BE2C (cell line): ENCODE results near the gene PEAK1.

Experiments used
- DNase-seq: peaks from one replicate; pipeline ENCODE4 v3.0.0-alpha.2; 2020
- H3K27me3 ChIP-seq: fragments of 250-450 bp; sonication (Bioruptor Pico); 2 replicates; pipeline ENCODE4 v1.5.1; 2020; ENCODE audit warnings: mild to moderate bottlenecking
- H3K36me3 ChIP-seq: fragments of 250-450 bp; sonication (Bioruptor Pico); 2 replicates; pipeline ENCODE4 v1.5.1; 2020; ENCODE audit warnings: mild to moderate bottlenecking
- H3K4me1 ChIP-seq: fragments of 250-450 bp; sonication (Bioruptor Pico); 2 replicates; pipeline ENCODE4 v1.5.1; 2020
- H3K4me3 ChIP-seq: 2 replicates; pipeline ENCODE4 v1.5.1; 2011; ENCODE audit warnings: low read depth, low read length
- H3K9me3 ChIP-seq: fragments of 250-450 bp; sonication (Bioruptor Pico); 2 replicates; pipeline ENCODE4 v1.5.1; 2020
- CTCF ChIP-seq: IDR thresholded peaks from 2 replicates; pipeline ENCODE4 v1.5.1; 2012; ENCODE audit warnings: mild to moderate bottlenecking, low read depth, low read length

PEAK1 gene

GRCh38 chr15:77370580-77370979, 49.3 kb downstream of the PEAK1 start:
- Histone ChIP-seq H3K4me1 (no peaks in the 10 kb centered on the region), H3K27me3 (no peaks in the 10 kb centered on the region; the same call in 1 of the 2 replicates), H3K9me3 (no peaks in the 10 kb centered on the region), H3K4me3 (no peak overlapping the region), H3K36me3 (no peaks in the 10 kb centered on the region)
- no peak for TF ChIP-seq CTCF
- DNase-seq, result no peak

GRCh38 chr15:77369168-77369567, 50.7 kb downstream of the PEAK1 start:
- Histone ChIP-seq H3K36me3 (no peaks in the 10 kb centered on the region), H3K27me3 (no peaks in the 10 kb centered on the region; the same call in 1 of the 2 replicates), H3K4me3 (no peak overlapping the region), H3K4me1 (no peaks in the 10 kb centered on the region), H3K9me3 (no peaks in the 10 kb centered on the region)
- no peak for TF ChIP-seq CTCF
- no peak for DNase-seq

- H3K9me3 ChIP-seq, result no peaks in the 10 kb centered on the region
- TF ChIP-seq CTCF, result no peak
- DNase-seq, result no peak
- no peaks in the 10 kb centered on the region for H3K36me3 ChIP-seq
- H3K27me3 ChIP-seq, result no peaks in the 10 kb centered on the region; the same call in 1 of the 2 replicates
- no peaks in the 10 kb centered on the region for H3K4me1 ChIP-seq
- no peak overlapping the region for H3K4me3 ChIP-seq
These were observed 52.3 kb downstream of the PEAK1 start for GRCh38 chr15:77367631-77368030.

GRCh38 chr15:77361456-77361855, 58.4 kb downstream of the PEAK1 start:
- Histone ChIP-seq H3K27me3 (no peaks in the 10 kb centered on the region), H3K9me3 (no peaks in the 10 kb centered on the region), H3K36me3 (no peaks in the 10 kb centered on the region), H3K4me3 (no peak overlapping the region), H3K4me1 (no peaks in the 10 kb centered on the region)
- DNase-seq, result no peak
- no peak for TF ChIP-seq CTCF

GRCh38 chr15:77358545-77359240, 61.2 kb downstream of the PEAK1 start:
- no peak for TF ChIP-seq CTCF

GRCh38 chr15:77356305-77356704, 63.6 kb downstream of the PEAK1 start:
- Histone ChIP-seq H3K36me3 (no peaks in the 10 kb centered on the region), H3K4me1 (no peaks in the 10 kb centered on the region), H3K9me3 (no peaks in the 10 kb centered on the region), H3K4me3 (no peak overlapping the region), H3K27me3 (no peaks in the 10 kb centered on the region)
- DNase-seq, result no peak
- TF ChIP-seq CTCF, result no peak

More at GRCh38 chr15:77358545-77359240, 61.2 kb downstream of the PEAK1 start:
- Histone ChIP-seq H3K4me3 (no peak overlapping the region), H3K9me3 (no peaks in the 10 kb centered on the region), H3K36me3 (no peaks in the 10 kb centered on the region), H3K27me3 (no peaks in the 10 kb centered on the region), H3K4me1 (no peaks in the 10 kb centered on the region)
- DNase-seq, result no peak
